Measurements from ENCODE around the gene SLC35F1. TPM values are rescaled to one million over a fixed set of nuclear protein-coding genes. Genes with fewer than 3 reads are reported as not detected.

SLC35F1 gene
- total RNA-seq, 2 donors from 2014 or later: 1.5 to 2.1 TPM

DNA sequence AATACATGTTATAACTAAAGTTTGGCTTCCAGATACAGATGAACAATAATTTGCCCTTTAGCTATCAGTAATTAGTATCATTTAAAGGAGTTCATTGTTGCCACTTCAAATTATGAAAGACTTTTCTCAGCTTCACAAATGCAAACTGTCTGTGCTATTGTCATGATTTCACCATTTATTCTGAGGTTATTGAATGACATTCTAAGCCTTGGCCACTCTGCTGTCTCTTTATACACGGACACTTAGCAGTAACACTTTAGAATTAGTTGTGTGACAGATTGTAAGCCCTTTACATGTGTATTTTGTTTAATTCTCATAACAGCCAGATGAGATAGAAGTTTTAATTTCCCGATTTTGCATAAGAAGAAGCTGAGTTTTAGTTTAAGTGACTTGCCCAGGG is 176.6 kb downstream of the SLC35F1 start:
- Histone ChIP-seq H3K27ac (no peak overlapping the region), H3K27me3 (replicated peaks; ENCODE audit: insufficient read depth) (no peaks in the 10 kb centered on the region), H3K36me3 (no peaks in the 10 kb centered on the region), H3K4me3 (no peak overlapping the region), H3K4me1 (replicated peaks) (no peaks in the 10 kb centered on the region), H3K9me3 (no peaks in the 10 kb centered on the region)
- no peak for DNase-seq (ENCODE audit: low spot score)
- intact Hi-C loops (cut with DNase I): no loop called here
- TF ChIP-seq POLR2A (IDR thresholded peaks at IDR 0.05) (no peak), POLR2AphosphoS5 (IDR thresholded peaks at IDR 0.05) (no peak)
- TF ChIP-seq, protein P1, sequence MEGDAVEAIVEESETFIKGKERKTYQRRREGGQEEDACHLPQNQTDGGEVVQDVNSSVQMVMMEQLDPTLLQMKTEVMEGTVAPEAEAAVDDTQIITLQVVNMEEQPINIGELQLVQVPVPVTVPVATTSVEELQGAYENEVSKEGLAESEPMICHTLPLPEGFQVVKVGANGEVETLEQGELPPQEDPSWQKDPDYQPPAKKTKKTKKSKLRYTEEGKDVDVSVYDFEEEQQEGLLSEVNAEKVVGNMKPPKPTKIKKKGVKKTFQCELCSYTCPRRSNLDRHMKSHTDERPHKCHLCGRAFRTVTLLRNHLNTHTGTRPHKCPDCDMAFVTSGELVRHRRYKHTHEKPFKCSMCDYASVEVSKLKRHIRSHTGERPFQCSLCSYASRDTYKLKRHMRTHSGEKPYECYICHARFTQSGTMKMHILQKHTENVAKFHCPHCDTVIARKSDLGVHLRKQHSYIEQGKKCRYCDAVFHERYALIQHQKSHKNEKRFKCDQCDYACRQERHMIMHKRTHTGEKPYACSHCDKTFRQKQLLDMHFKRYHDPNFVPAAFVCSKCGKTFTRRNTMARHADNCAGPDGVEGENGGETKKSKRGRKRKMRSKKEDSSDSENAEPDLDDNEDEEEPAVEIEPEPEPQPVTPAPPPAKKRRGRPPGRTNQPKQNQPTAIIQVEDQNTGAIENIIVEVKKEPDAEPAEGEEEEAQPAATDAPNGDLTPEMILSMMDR (IDR thresholded peaks at IDR 0.05): no peak
- WGBS: 85% methylated on average over 2 of the region's 2 CpGs

DNA sequence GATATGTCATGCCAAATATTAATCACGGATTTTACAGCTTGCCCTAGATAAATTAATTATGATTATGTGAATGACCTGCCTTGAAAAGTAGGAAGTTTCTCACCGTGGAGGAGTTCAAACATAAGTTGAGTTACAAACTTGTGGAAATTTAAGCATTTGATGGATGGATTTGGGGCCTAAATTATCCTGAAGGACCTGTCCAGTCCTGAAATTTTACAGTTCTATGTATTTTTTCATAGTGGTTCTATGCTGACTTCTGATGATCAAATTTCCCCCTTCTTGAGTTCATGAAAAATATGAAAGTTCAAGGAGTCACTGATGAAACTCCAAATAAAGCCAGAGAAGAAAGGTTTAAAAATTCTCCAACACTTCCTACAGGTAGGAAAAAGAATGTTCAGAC is 178.6 kb downstream of the SLC35F1 start:
- TF ChIP-seq POLR2A (IDR thresholded peaks at IDR 0.05) (no peak), POLR2AphosphoS5 (IDR thresholded peaks at IDR 0.05) (no peak)
- TF ChIP-seq, protein P1 (IDR thresholded peaks at IDR 0.05): no peak
- intact Hi-C loops (cut with DNase I): no loop called here
- Histone ChIP-seq H3K9me3 (no peaks in the 10 kb centered on the region), H3K4me3 (no peak overlapping the region), H3K4me1 (replicated peaks) (no peaks in the 10 kb centered on the region), H3K27me3 (replicated peaks; ENCODE audit: insufficient read depth) (no peaks in the 10 kb centered on the region), H3K27ac (no peak overlapping the region), H3K36me3 (no peaks in the 10 kb centered on the region)
- 83% methylated on average over 2 of the region's 2 CpGs for WGBS
- no peak for DNase-seq (ENCODE audit: low spot score)

DNA sequence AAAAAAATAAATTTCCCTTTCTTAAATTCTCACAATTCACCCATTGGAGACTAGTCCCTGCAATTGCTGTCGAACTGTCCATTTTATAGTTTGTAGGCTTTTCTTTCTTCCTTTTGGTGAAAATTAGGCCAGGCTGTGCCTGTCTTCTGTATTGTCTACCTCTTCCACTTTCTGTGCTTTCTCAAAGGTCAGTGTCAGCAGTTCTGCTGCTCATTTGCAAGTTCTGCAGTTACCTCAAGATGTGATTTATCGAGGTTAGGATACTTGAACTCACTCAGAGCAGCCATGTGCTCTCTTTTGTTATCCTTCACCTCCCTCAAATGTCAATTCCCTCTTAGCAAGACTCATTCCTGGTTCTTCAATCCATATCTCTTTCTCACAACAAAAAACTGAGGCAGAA is 179.1 kb downstream of the SLC35F1 start:
- Histone ChIP-seq H3K4me3 (no peak overlapping the region), H3K27ac (no peak overlapping the region), H3K9me3 (no peaks in the 10 kb centered on the region), H3K4me1 (replicated peaks) (no peaks in the 10 kb centered on the region), H3K36me3 (no peaks in the 10 kb centered on the region), H3K27me3 (replicated peaks; ENCODE audit: insufficient read depth) (no peaks in the 10 kb centered on the region)
- intact Hi-C loops (cut with DNase I): no loop called here
- WGBS: 69% methylated on average over 2 of the region's 2 CpGs
- DNase-seq (ENCODE audit: low spot score): no peak
- no peak for TF ChIP-seq POLR2AphosphoS5 (IDR thresholded peaks at IDR 0.05)
- TF ChIP-seq, protein P1 (IDR thresholded peaks at IDR 0.05): no peak
- TF ChIP-seq POLR2A (IDR thresholded peaks at IDR 0.05): no peak

DNA sequence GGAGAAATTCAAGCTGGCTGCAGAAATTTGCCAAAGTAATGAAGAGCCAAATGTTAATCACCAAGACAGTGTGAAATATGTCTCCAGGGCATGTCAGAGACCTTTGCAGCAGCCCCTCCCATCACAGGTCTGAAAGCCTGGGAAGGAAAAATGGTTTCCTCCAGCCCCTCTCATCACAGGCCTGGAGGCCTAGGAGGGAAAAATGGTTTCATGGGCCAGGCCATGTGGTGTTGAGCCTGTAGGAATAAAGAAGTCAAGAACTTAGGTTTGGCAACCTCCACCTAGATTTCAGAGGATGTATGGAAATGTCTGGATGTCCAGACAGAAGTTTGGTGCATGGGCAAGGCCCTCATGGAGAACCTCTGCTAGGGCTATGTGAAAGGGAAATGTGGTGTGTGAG is 185.0 kb downstream of the SLC35F1 start:
- H3K27ac ChIP-seq: no peak overlapping the region
- TF ChIP-seq POLR2AphosphoS5 (IDR thresholded peaks at IDR 0.05) (no peak), POLR2A (IDR thresholded peaks at IDR 0.05) (no peak)
- TF ChIP-seq, protein P1 (IDR thresholded peaks at IDR 0.05): no peak

DNA sequence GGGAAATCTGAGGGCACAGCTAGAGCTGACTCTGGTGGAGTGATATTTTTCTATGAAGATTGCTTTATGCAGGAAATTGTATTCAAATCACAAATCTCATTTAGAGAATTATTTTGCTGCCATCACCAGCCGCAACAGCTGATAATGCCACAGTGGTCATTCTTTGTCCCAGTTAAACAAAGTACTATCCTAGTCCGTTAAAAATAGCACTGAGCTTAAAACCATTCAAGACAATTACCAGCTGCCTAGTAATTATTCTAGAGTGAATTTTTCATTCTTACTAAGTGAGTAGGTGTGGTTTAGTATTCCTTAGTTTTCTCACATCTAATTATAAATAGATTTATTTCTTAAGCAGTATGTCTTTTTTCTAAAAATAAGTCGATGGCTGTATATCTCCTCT is 190.5 kb downstream of the SLC35F1 start:
- H3K36me3 ChIP-seq: no peaks in the 10 kb centered on the region

More for the DNA sequence above, 185.0 kb downstream of the SLC35F1 start:
- intact Hi-C loops (cut with DNase I): no loop called here
- no peaks in the 10 kb centered on the region for H3K36me3 ChIP-seq
- H3K9me3 ChIP-seq: no peaks in the 10 kb centered on the region
- no peak overlapping the region for H3K4me3 ChIP-seq
- no peak for DNase-seq (ENCODE audit: low spot score)
- H3K27me3 ChIP-seq (replicated peaks; ENCODE audit: insufficient read depth): no peaks in the 10 kb centered on the region
- H3K4me1 ChIP-seq (replicated peaks): no peaks in the 10 kb centered on the region

More for the DNA sequence above, 190.5 kb downstream of the SLC35F1 start:
- 91% methylated on average over 3 of the region's 3 CpGs for WGBS
- Histone ChIP-seq H3K4me1 (replicated peaks) (no peaks in the 10 kb centered on the region), H3K27ac (no peak overlapping the region), H3K27me3 (replicated peaks; ENCODE audit: insufficient read depth) (no peaks in the 10 kb centered on the region), H3K9me3 (no peaks in the 10 kb centered on the region), H3K4me3 (no peak overlapping the region)
- no peak for DNase-seq (ENCODE audit: low spot score)
- intact Hi-C loops (cut with DNase I): no loop called here
- TF ChIP-seq POLR2AphosphoS5 (IDR thresholded peaks at IDR 0.05) (no peak), POLR2A (IDR thresholded peaks at IDR 0.05) (no peak)
- TF ChIP-seq, protein P1 (IDR thresholded peaks at IDR 0.05): no peak

Data from prostate gland (tissue), 2 donors.